Measurements from ENCODE around the gene REV3L.
"Not testable (repeated sequence)": the region's sequence is repeated elsewhere in the genome, so short reads cannot be mapped to it uniquely, and the experiment has no call there.

REV3L gene

DNA sequence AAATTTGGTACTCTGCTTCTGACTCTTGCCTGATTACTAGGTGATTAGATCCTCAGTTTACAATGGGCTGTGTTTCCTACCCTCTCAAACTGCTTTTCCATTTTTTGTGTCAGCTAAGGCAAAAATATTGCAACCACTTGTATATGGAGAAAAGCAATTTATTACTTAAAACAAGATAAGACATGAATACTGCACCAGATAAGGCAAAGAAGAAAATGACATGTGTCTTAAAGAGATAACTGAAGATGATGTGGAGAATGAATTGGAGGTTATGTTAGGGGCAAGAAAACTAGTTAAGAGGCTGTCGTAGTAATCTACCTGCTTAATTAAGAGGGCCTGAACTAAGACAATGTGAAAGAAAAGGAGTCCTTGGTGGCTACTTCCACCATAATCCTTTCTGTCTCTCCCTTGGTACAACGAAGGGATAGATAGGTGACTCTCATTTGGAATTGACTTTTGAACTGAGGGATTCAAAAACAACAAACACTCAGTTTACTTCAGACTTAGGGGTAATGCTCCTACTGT lies 16.3 kb upstream of the REV3L start:
- in situ Hi-C loops (cut with MboI; ENCODE audit: low sequenced_read_pairs): no loop called here

GRCh38 chr6:111494951-111495635 lies 12.1 kb upstream of the REV3L start:
- in situ Hi-C loops (cut with MboI; ENCODE audit: low sequenced_read_pairs): no loop called here

DNA sequence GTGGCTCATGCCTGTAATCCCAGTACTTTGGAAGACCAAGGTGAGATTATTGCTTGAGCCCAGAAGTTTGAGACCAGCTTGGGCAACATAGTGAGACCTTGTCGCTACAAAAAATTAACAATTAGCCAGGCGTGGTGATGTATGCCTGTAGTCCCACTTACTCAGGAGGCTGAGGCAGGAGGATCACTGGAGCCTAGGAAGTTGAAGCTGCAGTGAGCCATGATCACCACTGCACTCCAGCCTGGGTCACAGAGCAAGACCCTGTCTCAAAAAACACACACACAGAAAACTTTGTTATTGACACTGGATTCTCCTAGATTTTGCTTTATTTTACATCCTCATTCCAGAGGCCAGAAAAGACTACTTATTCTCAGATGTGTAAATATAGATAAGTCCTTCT lies 9.5 kb upstream of the REV3L start:
- in situ Hi-C loops (cut with MboI; ENCODE audit: low sequenced_read_pairs): no loop called here

- in situ Hi-C loops (cut with MboI; ENCODE audit: low sequenced_read_pairs): no loop called here
Observed at GRCh38 chr6:111490067-111490466, 7.0 kb upstream of the REV3L start.

GRCh38 chr6:111487661-111488060 lies 4.6 kb upstream of the REV3L start:
- in situ Hi-C loops (cut with MboI; ENCODE audit: low sequenced_read_pairs): no loop called here

- in situ Hi-C loops (cut with MboI; ENCODE audit: low sequenced_read_pairs): no loop called here
Observed at GRCh38 chr6:111486921-111487320, 3.9 kb upstream of the REV3L start.

GRCh38 chr6:111486475-111486874 lies 3.5 kb upstream of the REV3L start:
- in situ Hi-C loops (cut with MboI; ENCODE audit: low sequenced_read_pairs): no loop called here

DNA sequence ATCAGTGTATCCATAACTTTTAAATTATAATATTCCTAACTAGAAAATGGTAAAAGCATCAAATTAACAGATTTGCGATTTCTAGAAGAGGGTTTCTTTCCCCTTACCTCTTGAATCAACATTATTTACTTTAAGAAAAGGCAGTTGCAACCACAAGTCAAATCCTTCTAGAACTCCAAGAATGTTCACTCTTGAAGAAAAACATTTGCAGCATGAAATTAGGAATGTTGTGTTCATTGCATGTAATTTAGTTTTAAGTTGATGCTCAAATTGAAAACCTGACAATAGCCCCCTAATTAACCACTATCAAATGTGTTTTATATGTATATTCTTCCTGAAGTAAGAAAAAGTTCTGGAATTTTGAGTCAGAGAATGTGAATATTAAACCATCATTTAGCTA lies 2.3 kb upstream of the REV3L start:
- in situ Hi-C loops (cut with MboI; ENCODE audit: low sequenced_read_pairs): no loop called here

- in situ Hi-C loops (cut with MboI; ENCODE audit: low sequenced_read_pairs): no loop called here
Observed at GRCh38 chr6:111484633-111484930, 1.6 kb upstream of the REV3L start.

DNA sequence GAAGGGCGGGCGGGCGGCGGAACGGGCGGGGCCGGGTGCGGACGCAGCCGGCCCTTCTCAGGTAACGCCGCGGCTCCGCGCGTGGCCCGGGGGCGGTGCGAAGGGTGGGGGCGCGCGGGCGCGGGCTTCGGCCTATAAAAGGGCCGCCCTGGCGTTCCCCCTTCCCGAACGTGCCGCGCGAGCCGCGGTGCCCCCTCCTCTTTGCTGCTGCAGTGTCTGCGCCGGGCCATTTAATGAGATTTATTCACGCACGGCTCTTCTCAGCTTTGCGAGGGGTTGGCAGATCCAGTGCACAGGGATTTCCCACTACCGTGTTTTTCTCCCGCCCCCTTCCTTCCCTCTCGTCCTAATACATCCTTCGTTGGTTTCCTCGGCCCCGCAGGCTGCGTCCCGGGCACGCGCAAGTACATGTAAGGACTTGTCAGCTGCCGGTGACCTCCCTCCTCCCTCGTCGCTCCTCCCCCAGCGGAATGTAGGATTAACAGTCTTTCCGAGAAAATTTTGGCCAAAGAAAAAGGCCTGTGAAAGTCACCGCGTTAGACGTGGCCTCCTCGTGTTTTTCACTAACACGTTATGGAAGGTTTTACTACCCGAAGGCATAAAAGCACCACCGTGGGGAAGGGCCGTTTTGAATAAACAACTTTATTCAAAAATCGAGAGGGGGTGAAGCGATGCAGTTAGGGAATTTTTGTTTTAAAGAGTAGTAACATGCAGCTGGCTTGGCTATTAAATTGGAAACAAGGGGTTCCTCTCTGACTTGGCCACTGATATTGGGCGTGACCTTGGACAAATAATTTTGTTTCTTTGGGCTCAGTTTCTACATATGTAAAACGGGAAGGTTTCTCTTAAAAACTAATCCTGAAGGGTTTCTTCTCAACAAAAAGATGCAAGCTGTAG lies 966 bp upstream of the REV3L start:
- in situ Hi-C loops (cut with MboI; ENCODE audit: low sequenced_read_pairs): no loop called here

- in situ Hi-C loops (cut with MboI; ENCODE audit: low sequenced_read_pairs): no loop called here
Observed at GRCh38 chr6:111482188-111482958, 645 bp downstream of the REV3L start.

- in situ Hi-C loops (cut with MboI; ENCODE audit: low sequenced_read_pairs): no loop called here
Observed at GRCh38 chr6:111481836-111482187, 1.2 kb downstream of the REV3L start.

- in situ Hi-C loops (cut with MboI; ENCODE audit: low sequenced_read_pairs): no loop called here
Observed at GRCh38 chr6:111480988-111481822, 1.8 kb downstream of the REV3L start.

DNA sequence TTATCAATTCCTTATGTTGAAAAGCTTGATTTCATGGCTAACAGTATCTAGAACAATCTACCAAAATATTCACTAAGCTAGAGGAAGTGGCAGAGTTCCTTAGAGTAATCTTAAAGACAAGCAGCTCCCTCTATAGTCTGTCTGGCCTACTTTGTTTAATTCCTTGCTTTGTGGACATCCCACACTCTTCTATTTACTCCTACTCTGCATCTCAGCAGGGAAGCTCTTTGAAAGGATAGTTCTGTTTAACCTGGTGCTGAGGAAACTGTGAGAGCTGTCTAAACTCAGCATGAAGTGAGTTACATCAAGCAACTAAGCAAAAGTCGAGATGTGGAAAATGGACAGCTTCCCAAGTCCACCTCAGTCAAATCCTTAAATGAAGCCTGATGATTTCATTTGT lies 4.3 kb downstream of the REV3L start:
- in situ Hi-C loops (cut with MboI; ENCODE audit: low sequenced_read_pairs): no loop called here

DNA sequence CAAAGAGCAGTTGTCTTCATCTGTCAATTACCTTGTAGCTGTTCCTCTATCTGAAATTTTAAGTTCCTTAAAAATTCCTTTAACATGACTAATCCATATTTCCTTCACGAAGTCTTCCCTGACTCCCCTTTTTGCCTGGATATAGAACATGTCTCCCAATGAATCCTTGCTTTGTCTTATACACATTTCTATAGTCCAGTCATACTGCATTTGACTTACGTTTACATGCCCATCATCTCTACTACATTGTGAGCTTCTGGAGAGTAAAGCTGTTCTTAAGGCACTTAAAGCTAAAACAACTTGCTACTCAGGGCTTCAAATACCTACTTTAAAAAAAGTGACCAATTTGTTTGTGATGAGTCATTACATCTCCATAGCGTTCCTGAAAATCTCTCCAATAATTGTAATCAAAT lies 4.9 kb downstream of the REV3L start:
- in situ Hi-C loops (cut with MboI; ENCODE audit: low sequenced_read_pairs): no loop called here

DNA sequence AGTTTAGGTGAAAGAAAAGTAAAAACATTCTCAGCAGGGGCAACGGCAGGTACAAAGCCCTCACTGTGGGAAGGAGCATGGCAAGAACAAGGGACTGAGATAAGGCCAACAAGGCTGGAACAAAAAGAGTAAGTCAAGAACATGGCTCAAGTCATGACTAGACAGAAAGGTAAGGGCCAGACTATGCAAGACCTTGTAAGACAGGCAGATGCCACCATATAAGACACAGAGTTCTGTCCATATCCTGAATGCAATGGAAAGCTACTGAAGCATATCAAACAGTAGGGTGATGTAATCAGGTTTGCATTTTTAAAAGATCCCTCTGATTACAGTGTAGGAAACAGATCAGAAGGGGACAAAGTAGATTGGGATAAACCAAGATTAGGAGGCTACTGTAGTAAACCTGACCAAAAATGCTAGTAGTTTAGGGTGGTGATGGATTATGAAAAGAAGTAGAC lies 5.5 kb downstream of the REV3L start:
- in situ Hi-C loops (cut with MboI; ENCODE audit: low sequenced_read_pairs): no loop called here

DNA sequence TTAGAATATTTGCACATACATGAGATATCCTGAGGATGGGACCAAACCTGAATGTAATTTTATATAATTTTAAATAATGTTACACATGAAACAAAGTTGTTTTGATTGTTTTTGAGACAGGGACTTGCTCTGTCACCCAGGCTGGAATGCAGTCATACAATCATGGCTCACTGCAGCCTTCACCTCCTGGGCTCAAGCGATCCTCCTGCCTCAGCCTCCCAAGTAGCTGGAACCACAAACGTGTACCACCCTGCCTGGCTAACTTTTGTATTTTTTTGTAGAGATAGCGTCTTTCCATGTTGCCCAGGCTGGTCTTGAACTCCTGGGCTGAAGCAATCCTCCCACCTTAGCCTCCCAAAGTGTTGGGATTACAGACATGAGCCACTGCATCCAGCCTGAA lies 7.0 kb downstream of the REV3L start:
- in situ Hi-C loops (cut with MboI; ENCODE audit: low sequenced_read_pairs): not testable (repeated sequence)

DNA sequence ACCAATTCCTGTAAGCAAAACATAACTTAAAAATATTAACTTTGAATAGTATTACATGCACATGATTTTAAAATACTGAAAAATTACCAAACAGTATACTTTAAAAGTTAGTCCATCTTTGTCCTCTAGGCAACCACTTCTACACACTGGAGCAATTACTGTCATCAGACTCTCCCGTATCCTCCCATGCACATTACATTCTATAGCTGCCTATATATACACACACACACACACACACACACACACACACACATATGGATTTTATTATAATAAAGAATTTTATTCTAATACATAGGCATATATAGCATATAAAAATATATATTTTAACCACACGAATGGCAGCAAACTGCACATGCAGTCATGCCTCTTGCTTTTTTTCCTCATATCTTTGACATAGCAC lies 8.2 kb downstream of the REV3L start:
- in situ Hi-C loops (cut with MboI; ENCODE audit: low sequenced_read_pairs): no loop called here

DNA sequence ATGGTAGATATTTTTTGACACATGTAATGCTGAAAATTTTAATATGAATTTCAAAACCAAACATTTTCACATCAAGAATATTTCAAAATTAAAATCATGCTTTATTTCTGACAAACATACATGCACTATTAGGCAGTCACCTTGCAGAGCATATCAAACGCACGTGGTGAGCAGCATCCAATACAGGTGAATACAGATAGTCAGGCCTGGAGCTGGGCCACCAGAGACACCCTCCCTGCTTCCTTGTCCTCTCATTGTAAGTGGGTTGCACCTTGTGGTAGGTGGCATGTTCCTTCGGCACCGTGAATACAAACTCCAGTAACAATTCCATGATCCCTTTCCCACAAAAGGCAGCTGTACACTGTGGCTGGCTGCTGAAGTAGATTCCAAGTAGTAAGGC lies 8.9 kb downstream of the REV3L start:
- in situ Hi-C loops (cut with MboI; ENCODE audit: low sequenced_read_pairs): no loop called here

GRCh38 chr6:111472933-111473435 lies 10.0 kb downstream of the REV3L start:
- in situ Hi-C loops (cut with MboI; ENCODE audit: low sequenced_read_pairs): no loop called here
